ENCODE data around the gene DET1.
"Not testable (repeated sequence)": the region's sequence is repeated elsewhere in the genome, so short reads cannot be mapped to it uniquely, and the experiment has no call there.

DET1 gene

GRCh38 chr15:88539441-88539840, 7.0 kb downstream of the DET1 start:
- DNase-seq: no peak

DNA sequence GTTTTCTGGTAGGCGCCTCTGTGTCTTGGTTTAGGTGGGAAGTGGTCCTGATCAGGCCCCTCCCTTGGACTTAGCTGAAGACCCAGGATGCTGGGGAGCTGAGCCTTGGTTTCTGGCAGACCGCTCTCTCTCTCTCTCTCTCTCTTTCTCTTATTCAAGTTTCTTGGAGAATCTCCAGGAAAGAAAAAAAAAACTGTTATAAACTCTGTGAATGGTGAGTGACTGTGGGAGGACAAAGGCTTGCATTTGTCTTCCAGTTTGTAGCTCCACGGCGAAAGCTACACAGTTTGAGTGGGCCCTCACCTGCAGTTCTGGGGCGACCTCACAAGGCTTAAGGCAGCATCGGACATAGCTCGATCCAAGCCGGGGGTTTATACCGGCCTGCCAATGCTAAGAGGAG, 7.5 kb downstream of the DET1 start:
- no peak for DNase-seq

GRCh38 chr15:88537591-88538317, 8.7 kb downstream of the DET1 start:
- no peak for DNase-seq

GRCh38 chr15:88535607-88536313, 10.7 kb downstream of the DET1 start:
- DNase-seq: no peak

DNA sequence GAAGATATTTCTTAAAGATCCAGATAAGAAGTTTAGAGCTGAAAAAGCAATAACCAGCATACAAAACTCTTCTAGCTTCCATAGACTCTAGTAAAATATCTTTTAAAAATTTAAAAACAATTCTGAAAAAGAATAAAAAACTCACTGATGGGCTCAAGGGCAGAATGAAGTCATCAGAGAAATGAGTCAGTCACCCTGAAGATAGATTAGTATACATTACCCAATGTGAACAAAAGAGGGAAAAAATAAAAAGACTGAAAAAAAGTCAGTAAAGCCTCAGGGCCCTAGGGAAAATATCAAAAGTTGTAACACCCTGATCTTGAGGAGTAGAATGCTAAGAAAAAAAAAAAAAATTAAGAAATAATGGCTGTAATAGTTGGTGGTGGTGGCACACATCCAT, 11.4 kb downstream of the DET1 start:
- no peak for DNase-seq

DNA sequence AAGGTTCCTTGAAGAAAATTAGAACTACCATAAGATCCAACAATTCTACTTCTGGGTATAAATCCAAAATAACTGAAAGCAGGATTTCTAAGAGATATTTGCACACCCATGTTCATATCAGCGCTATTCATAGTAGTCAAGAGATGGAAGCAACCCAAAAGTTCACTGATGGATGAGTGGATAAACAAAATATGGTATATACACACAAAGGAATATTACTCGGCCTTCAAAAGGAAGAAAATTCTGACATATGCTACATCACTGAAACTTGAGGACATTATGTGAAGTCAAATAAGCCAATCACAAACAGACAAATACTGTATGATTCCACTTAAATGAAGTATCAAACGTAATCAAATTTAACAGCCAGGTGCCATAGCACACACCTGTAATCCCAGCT, 13.1 kb downstream of the DET1 start:
- no peak for DNase-seq

DNA sequence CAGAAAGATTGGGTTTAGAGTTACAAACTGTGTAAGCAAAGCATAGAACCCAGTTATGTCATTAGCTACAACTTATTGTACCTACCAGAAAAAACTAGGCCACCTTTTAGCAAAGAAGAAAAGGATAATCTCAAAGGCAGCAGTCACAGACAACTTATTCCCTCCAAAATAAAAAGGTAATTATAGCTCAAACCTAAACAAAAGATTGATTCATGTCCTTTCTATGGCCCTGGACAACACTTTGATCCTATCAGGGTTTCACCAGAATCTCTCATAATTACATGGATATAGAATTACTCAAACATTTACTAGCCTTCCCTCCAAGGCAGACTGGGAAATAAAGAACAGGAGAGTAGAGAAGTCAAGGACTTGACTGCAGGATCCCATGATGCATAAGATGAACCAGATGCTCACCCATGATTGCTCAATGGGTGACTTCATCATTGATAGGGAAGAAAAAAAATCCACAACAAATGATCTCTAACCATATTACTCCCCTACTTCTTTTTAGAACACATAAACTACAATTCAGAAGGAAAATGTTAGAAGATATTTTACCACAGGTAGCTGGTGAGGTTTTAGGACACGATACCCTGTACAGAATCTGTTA, 17.4 kb downstream of the DET1 start:
- DNase-seq: no peak

DNA sequence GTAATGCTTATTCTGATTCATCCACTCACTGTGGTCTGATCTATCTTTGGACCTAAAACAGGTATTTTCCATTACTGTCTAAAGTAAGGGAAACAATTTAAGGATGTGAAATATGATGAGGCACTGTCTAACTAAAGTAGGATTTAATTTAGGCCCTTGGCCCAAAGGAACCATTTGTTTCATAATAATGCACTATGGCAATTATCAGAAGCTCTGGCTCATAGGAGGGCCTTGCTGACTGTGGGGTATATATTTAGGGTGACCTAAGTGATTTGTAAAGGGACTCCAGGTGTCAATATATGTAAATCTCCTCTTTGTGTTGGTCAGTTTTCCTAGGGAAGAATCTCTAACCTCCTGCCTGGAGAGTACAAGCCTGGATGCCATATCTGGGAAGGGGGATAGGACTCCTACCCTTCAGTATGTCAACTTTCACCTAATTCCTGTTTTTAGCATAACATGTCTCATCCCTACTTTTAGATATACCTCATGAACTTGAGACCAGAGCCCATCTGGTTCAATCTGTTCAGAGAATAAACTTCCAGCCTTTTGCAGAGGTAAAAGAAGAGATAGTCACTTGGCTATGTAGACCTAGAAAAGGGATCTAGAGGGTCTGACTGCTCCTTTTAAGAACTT, 20.1 kb downstream of the DET1 start:
- DNase-seq: no peak

GRCh38 chr15:88525418-88525817, 21.1 kb downstream of the DET1 start:
- DNase-seq: no peak

DNA sequence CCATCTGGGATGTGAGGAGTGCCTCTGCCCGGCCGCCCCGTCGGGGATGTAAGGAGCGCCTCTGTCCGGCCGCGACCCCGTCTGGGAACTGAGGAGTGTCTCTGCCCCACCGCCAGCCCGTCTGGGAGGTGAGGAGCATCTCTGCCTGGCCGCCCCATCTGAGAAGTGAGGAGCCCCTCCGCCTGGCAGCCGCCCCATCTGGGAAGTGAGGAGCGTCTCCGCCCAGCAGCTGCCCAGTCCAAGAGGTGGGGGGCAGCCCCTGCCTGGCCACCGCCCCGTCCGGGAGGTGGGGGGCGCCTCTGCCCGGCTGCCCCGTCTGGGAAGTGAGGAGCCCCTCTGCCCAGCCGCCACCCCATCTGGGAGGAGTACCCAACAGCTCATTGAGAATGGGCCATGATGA, 22.4 kb downstream of the DET1 start:
- DNase-seq: not testable (repeated sequence)

GRCh38 chr15:88518903-88519302, 27.6 kb downstream of the DET1 start:
- no peak for DNase-seq

- DNase-seq: no peak
These were observed 33.3 kb downstream of the DET1 start for GRCh38 chr15:88513195-88513594.

DNA sequence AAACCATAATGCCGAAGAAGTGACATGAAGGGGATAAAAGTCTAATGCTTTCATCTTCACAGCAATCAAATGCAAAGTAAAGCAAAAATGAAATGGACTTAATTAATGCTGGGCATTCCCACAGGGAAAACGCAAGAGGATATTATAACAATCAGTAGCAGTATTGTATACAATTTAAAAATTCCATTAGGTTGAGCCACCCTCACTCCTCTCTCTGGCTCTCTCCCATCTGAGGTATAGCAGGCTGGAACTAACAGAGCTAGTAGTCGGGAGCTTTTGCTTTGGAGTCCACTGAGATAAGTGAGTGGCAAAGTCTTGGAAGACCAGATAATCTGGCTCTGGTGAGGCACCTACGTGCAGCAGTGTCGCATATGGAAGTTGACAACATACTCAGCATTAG, 33.9 kb downstream of the DET1 start:
- no peak for DNase-seq

- DNase-seq: no peak
These were observed 34.4 kb downstream of the DET1 start for GRCh38 chr15:88512078-88512477.

DNA sequence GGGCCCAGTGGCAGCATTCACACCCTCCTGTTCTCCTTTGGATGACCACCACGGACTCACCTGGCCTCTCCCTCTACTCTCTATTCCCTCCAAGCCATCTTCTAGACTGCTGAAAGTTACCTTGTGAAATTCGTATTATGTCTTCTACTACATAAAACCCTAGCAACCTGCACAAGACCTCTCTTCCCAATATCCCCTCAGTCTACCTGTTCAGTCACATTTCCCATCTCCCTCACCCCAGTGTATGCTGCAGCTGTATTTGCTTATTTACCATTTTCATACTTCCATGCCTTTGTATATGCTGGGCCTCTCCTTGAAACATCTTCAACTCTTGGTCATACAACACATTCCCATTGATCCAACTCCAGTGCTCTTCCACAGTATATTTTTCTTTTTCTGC, 35.3 kb downstream of the DET1 start:
- DNase-seq: no peak

- DNase-seq: no peak
These were observed 36.5 kb downstream of the DET1 start for GRCh38 chr15:88509964-88510363.

DNA sequence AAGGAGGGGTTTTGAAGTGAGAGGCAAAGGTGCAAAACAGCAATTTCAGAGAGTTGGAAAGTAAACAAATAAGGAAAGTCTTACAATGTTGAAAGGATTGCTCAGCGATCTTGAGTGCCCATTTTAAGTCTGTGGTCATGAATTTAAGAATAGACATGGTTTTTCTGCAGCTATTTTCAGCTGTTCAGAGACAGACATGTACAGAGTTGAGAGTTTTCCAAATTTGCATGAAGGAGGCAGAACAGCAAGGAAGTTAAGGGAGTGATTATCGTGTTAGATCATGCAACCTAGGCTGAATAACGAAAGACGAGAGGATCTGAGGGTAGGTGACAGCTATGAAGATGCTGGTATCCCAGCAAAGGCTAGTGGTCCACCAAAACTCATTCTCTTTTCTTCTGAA, 37.2 kb downstream of the DET1 start:
- DNase-seq: no peak

DNA sequence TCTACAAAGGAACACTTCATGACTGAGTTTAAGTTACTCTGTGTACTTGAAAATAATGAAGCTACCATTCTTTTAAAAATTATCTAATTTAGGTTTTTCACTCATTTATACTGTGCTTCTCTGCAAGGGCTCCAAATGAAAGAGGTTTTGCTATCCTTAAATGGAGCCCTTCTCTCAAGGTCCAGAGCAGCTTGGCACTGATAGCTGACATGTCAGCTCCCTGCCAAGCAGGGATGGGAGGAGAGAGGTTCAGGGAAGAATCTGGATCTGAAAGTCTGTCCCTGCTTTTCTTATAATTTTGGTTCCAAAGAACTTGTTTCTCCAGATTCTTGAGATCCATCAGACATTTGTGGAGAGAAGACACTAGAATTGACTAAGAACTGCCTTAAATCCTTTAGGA, 39.9 kb downstream of the DET1 start:
- DNase-seq: no peak

DNA sequence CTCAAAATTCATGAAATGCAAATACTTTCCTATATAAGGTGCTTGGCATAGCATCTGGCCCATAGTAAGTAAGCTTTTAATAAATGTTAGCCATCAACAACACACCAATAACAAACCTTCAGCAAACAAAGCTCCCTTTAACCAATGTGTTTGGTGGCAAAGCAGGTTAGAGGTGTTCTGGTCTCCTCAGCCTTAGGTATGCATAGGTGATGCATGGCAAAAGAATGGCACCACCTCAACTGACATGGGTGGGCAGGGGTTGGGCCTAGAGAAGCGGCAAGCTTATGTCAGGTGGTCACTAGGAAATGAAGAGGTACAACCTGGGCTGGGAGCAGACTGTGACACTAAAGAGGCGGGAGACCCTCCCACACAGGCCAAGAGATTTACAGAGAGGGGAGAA, 40.8 kb downstream of the DET1 start:
- DNase-seq: no peak

DNA sequence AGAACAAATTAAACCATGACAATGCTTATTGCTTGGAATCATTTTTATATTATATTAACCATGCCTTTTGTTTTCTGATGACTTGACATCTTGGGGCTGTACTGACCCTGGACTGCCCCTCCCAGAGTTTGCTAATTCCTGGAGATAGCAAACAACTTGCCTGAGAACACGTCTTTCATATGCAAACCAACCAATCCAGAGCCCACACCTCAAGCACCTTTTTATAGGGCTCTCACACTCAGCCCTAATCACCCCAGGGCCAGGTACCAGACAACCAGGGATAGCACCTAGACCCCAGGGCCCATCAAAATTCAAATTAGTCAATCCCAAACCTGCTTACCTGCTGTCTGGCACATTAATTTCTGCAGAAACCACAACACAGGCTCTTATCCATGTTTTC, 42.0 kb downstream of the DET1 start:
- DNase-seq: no peak

GRCh38 chr15:88498996-88499395, 47.5 kb downstream of the DET1 start:
- no peak for DNase-seq

DNA sequence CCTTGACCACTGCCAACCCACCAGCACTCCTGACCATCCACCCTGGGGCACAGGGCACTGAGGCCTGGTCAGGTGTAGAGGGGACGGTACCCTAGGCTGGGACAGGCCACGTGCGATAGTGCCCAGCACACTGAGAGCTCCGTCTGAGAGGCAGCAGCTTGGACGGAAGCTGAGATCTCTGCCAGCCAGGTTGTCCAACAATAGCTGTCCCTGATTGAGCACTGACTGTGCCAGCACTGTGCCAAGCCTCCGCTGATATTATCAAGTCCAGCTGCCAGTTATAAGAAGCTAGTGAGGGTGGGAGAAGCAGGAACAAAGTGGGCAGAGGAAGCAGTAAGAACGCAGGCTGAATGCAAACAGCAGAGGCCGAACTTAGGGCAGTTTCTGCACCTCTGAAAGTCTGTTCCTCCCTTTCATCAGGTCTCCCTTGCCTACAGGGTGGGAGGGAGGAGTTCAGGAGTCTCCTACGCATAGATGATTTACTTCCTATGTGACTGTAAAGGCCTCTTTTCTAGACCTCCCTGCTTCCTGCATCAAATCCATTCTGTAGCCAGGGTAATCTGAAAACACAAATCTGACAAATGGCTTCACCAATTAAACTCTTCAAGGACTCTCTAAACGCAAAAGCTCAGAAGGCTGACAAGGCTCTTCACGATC, 49.2 kb downstream of the DET1 start:
- no peak for DNase-seq

DNA sequence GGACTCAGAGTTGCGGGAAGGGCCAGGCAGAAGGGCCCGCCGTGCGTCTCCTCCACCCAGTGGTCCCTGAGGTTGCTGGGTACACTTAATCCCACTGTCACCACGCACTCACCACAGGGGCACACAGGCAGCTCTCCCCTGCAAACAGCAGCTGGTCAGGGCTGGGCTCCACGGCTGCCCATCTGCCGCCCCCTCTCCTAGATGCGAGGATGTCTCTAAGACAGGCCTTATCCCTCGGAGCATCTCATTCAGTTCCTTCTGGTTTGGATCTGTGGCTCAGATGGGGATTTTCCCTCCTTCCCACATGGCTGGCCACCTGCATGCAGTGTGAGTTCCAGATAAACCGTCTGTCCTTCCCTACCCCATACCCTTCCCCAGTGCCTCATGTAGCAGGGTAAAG, 52.6 kb downstream of the DET1 start:
- DNase-seq: no peak

Measured in GDM1 (cell line).